GM18502 (cell line): ENCODE measurements around the gene AEN.

Experiments
- ATAC-seq: cut with Tn5 transposase; IDR thresholded peaks from one replicate; pipeline ENCODE4 v1.9.1; 2021; ENCODE audit warnings: mild to moderate bottlenecking; ENCODE audit not compliant: unreplicated experiment, poor library complexity

The AEN gene

GRCh38 chr15:88648357-88649214 is 27.4 kb downstream of the AEN start:
- peak; percentile 2 for ATAC-seq

GRCh38 chr15:88649286-88649733 is 28.2 kb downstream of the AEN start:
- ATAC-seq = peak; percentile 64

- no peak for ATAC-seq
Observed at GRCh38 chr15:88649753-88650551, 28.8 kb downstream of the AEN start.

- no peak for ATAC-seq
Observed at GRCh38 chr15:88650556-88650955, 29.4 kb downstream of the AEN start.

- ATAC-seq = no peak
Observed at GRCh38 chr15:88651136-88651732, 30.1 kb downstream of the AEN start.

- ATAC-seq = no peak
Observed at GRCh38 chr15:88651971-88652370, 30.8 kb downstream of the AEN start.

GRCh38 chr15:88652456-88653199 is 31.5 kb downstream of the AEN start:
- ATAC-seq = no peak

GRCh38 chr15:88653200-88654064 is 32.3 kb downstream of the AEN start:
- ATAC-seq = no peak

GRCh38 chr15:88654430-88655102 is 33.4 kb downstream of the AEN start:
- no peak for ATAC-seq

GRCh38 chr15:88655103-88655553 is 34.0 kb downstream of the AEN start:
- no peak for ATAC-seq

- ATAC-seq = no peak
Observed at GRCh38 chr15:88655800-88656488, 34.8 kb downstream of the AEN start.

- ATAC-seq = peak; percentile 91
Observed at GRCh38 chr15:88656760-88657221, 35.7 kb downstream of the AEN start.

GRCh38 chr15:88657326-88658069 is 36.4 kb downstream of the AEN start:
- ATAC-seq = peak; percentile 31

GRCh38 chr15:88658070-88658965 is 37.2 kb downstream of the AEN start:
- ATAC-seq = no peak

- ATAC-seq = no peak
Observed at GRCh38 chr15:88658972-88659931, 38.1 kb downstream of the AEN start.
